Smooth muscle cell (in vitro differentiated cells): ENCODE measurements around the gene FLT1. TPM values are rescaled to one million over a fixed set of nuclear protein-coding genes. Genes with fewer than 3 reads are reported as not detected.

Experiments
- DNase-seq: peaks from one replicate; lab custom pipeline; 2025; ENCODE audit not compliant: unreplicated experiment; lab: John Stamatoyannopoulos, UW
- H2AFZ ChIP-seq: fragments of 200-600 bp; sonication (generic); 2 replicates; pipeline ENCODE4 v1.6.0; 2016; ENCODE audit warnings: antibody characterized with exemption, low read depth, mild to moderate bottlenecking
- H3F3A ChIP-seq: fragments of 200-600 bp; sonication (generic); 2 replicates; pipeline ENCODE4 v1.6.0; 2017; ENCODE audit warnings: antibody characterized with exemption, low read depth
- H3K27ac ChIP-seq: fragments of 200-600 bp; sonication (generic); 2 replicates; pipeline ENCODE4 v1.5.1; 2016; ENCODE audit warnings: low read depth, mild to moderate bottlenecking
- H3K27me3 ChIP-seq: fragments of 200-600 bp; sonication (generic); 2 replicates; pipeline ENCODE4 v1.6.1; 2016; ENCODE audit warnings: low read depth, mild to moderate bottlenecking
- H3K36me3 ChIP-seq: fragments of 200-600 bp; sonication (generic); 2 replicates; pipeline ENCODE4 v1.5.1; 2016; ENCODE audit warnings: low read depth
- H3K4me1 ChIP-seq: fragments of 200-600 bp; sonication (generic); 2 replicates; pipeline ENCODE4 v1.5.1; 2016; ENCODE audit warnings: low read depth
- H3K4me2 ChIP-seq: fragments of 200-600 bp; sonication (generic); 2 replicates; pipeline ENCODE4 v1.6.0; 2016; ENCODE audit warnings: mild to moderate bottlenecking
- H3K4me3 ChIP-seq: fragments of 200-600 bp; sonication (generic); 2 replicates; pipeline ENCODE4 v1.5.1; 2016; ENCODE audit warnings: mild to moderate bottlenecking
- H3K79me2 ChIP-seq: fragments of 200-600 bp; sonication (generic); 2 replicates; pipeline ENCODE4 v1.6.0; 2016; ENCODE audit warnings: low read depth, mild to moderate bottlenecking
- H3K9ac ChIP-seq: fragments of 200-600 bp; sonication (generic); 2 replicates; pipeline ENCODE4 v1.6.0; 2016; ENCODE audit warnings: low read depth
- H3K9me3 ChIP-seq: fragments of 200-600 bp; sonication (generic); replicated peaks from 2 replicates; pipeline ENCODE4 v1.5.1; 2016; ENCODE audit warnings: low read depth
- H4K20me1 ChIP-seq: fragments of 200-600 bp; sonication (generic); 2 replicates; pipeline ENCODE4 v1.6.0; 2016; ENCODE audit warnings: low read depth
- WGBS: methylation state at CpG from one replicate; pipeline ENCODE4 v1.1.7; 2016; ENCODE audit warnings: low lambda C conversion rate; 5-methylcytosine and 5-hydroxymethylcytosine counted together
- polyA plus RNA-seq: library from polyadenylated mRNA; unstranded; fragments of >200 nt; fragmentation: Nextera tagmentation; extraction: Ambion mirVana; gene quantifications from 2 replicates; pipeline ENCODE4 v1.2.1, GENCODE V29; 2016
- total RNA-seq: library from RNA; depleted of rRNA; stranded (reverse); fragments of >200 nt; gene quantifications from 2 replicates; pipeline ENCODE4 v1.2.3, GENCODE V29; 2014
- TF ChIP-seq, protein P1 (sequence below): fragments of 200-600 bp; sonication (generic); IDR thresholded peaks from 2 replicates; pipeline ENCODE4 v1.5.1; 2017; ENCODE audit warnings: borderline replicate concordance, mild to moderate bottlenecking, antibody characterized with exemption; ENCODE audit not compliant: insufficient read depth, poor library complexity, severe bottlenecking

The FLT1 gene
- total and polyA plus RNA-seq, 2 experiments from 2014 or later, result 495 to 738 TPM

DNA sequence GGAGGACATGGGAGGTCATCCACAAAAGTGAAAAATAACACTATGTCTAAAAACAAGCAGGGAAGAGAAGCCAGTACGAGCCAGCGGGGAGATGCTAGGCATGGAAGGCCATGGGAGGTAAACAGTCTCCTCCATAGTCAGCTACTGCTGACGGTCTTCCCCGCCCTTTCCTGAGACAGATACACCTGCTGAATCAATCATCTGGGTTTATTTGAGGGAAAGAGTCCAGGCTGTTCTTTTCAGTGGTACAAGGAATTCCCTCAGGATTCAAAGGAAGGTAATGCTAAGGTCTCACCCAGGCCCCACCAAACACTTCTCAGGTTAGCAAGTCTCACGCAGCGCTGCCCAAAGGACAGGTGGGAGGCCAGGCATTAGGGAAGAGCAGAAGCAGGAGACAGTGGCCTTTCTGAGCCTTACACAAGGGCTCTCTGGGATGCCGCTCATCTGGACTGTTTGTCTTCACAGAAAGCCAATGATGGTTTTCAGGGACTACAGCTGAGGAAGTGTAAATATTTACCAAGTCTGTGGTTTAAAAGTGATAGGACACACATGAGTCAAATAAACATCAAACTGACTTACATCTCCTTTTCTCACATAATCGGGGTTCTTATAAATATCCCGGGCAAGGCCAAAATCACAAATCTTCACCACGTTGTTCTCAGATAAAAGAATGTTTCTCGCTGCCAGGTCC is 173.9 kb downstream of the FLT1 start:
- Histone ChIP-seq H2AFZ (no peak overlapping the region), H3K4me2 (peak overlapping the region; percentile 49), H4K20me1 (no peaks in the 10 kb centered on the region), H3K9ac (no peak overlapping the region), H3K79me2 (no peaks in the 10 kb centered on the region), H3K36me3 (no peaks in the 10 kb centered on the region), H3K9me3 (no peaks in the 10 kb centered on the region), H3K4me1 (peaks cover 8% of the 10 kb centered on the region), H3K4me3 (no peak overlapping the region), H3F3A (peaks cover 24% of the 10 kb centered on the region), H3K27ac (peak overlapping the region; percentile 78), H3K27me3 (no peaks in the 10 kb centered on the region)
- TF ChIP-seq, protein P1, sequence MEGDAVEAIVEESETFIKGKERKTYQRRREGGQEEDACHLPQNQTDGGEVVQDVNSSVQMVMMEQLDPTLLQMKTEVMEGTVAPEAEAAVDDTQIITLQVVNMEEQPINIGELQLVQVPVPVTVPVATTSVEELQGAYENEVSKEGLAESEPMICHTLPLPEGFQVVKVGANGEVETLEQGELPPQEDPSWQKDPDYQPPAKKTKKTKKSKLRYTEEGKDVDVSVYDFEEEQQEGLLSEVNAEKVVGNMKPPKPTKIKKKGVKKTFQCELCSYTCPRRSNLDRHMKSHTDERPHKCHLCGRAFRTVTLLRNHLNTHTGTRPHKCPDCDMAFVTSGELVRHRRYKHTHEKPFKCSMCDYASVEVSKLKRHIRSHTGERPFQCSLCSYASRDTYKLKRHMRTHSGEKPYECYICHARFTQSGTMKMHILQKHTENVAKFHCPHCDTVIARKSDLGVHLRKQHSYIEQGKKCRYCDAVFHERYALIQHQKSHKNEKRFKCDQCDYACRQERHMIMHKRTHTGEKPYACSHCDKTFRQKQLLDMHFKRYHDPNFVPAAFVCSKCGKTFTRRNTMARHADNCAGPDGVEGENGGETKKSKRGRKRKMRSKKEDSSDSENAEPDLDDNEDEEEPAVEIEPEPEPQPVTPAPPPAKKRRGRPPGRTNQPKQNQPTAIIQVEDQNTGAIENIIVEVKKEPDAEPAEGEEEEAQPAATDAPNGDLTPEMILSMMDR, result no peak
- no peak for DNase-seq
- WGBS, result 64% methylated on average over 11 of the region's 11 CpGs

DNA sequence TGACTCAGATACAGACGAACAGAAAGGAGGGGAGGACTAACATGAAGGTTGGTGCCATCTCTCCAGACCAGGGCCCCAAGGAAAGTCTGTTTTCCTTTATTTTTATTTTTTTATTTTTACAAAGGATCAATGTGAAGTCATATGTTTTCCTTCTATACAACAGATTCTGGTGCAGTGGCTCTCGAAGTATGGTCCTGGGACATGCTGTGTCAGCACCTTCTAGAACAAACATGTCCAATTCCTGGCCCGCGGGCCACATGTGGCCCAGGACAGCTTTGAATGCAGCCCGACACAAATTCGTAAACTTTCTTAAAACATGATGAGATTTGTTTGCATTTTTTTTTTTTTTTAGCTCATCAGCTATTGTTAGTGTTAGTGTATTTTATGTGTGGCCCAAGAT is 174.7 kb downstream of the FLT1 start:
- H3K27ac ChIP-seq, result peak overlapping the region; percentile 78
- H3K4me3 ChIP-seq, result no peak overlapping the region
- no peaks in the 10 kb centered on the region for H4K20me1 ChIP-seq
- 80% methylated on average over 6 of the region's 6 CpGs for WGBS
- no peaks in the 10 kb centered on the region for H3K9me3 ChIP-seq
- H3K27me3 ChIP-seq, result no peaks in the 10 kb centered on the region
- H3K4me2 ChIP-seq, result peak overlapping the region; percentile 58
- H3K9ac ChIP-seq, result no peak overlapping the region
- no peak for DNase-seq
- peaks cover 22% of the 10 kb centered on the region for H3F3A ChIP-seq
- H3K4me1 ChIP-seq, result peaks cover 9% of the 10 kb centered on the region
- no peaks in the 10 kb centered on the region for H3K36me3 ChIP-seq
- no peaks in the 10 kb centered on the region for H3K79me2 ChIP-seq
- H2AFZ ChIP-seq, result no peak overlapping the region
- TF ChIP-seq, protein P1, result no peak

DNA sequence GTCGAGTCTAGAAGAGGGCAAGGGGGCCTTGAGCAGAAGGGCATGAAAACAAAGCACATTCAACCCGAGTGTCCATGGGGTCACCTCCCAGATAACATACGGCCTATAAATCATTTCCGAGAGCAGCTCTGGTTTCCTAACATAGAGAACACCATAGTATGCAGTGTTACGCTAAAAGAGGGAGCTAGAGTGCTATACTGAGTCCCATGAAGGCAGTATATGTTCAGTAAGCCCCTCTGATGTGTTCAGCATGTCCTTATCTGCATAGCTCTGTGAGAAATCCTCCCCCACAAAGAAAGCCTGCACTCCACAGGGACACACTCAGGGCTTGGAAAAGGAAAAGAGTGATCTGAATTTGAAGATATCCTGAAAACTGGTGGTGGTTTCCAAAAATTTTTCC is 175.4 kb downstream of the FLT1 start:
- no peaks in the 10 kb centered on the region for H3K9me3 ChIP-seq
- no peak overlapping the region for H3K9ac ChIP-seq
- H2AFZ ChIP-seq, result no peak overlapping the region
- no peaks in the 10 kb centered on the region for H3K36me3 ChIP-seq
- DNase-seq, result no peak
- H3K4me1 ChIP-seq, result peaks cover 5% of the 10 kb centered on the region
- peaks cover 17% of the 10 kb centered on the region for H3F3A ChIP-seq
- peak overlapping the region; percentile 58 for H3K4me2 ChIP-seq
- H3K79me2 ChIP-seq, result no peaks in the 10 kb centered on the region
- peak overlapping the region; percentile 78 for H3K27ac ChIP-seq
- 41% methylated on average over 5 of the region's 5 CpGs for WGBS
- no peak overlapping the region for H3K4me3 ChIP-seq
- TF ChIP-seq, protein P1, result no peak
- no peaks in the 10 kb centered on the region for H4K20me1 ChIP-seq
- no peaks in the 10 kb centered on the region for H3K27me3 ChIP-seq

DNA sequence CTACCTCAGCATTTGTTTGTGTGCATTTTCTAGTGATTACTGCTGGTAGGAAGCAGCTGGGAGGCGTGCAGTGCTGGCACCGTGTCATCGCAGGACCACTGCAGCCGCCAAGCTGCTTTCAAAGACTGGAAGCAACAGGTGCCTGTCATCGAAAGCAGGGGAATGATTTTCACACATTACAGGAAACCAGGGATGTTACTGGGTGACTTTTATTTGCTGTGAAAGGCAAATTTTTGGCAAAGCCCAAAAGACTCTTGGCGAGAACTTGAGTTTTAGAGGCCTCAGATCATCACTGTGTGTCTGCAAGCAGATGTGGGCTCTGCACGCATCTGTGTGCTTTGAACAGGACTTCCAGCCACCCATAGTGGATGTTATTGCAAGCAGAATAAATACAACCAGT is 176.4 kb downstream of the FLT1 start:
- WGBS, result 96% methylated on average over 7 of the region's 7 CpGs
- Histone ChIP-seq H3K9ac (no peak overlapping the region), H4K20me1 (no peaks in the 10 kb centered on the region), H3K27me3 (no peaks in the 10 kb centered on the region), H3K4me2 (no peak overlapping the region), H3K79me2 (no peaks in the 10 kb centered on the region), H3F3A (peaks cover 17% of the 10 kb centered on the region), H3K4me3 (no peak overlapping the region), H3K4me1 (peaks cover 5% of the 10 kb centered on the region), H3K36me3 (no peaks in the 10 kb centered on the region), H3K27ac (peak overlapping the region; percentile 78), H2AFZ (no peak overlapping the region), H3K9me3 (no peaks in the 10 kb centered on the region)
- DNase-seq, result no peak
- TF ChIP-seq, protein P1, result no peak
